GM20000 (cell line): Measurements from ENCODE around the gene ZNF837.
A peak's percentile ranks its signal among the peaks of the same experiment; 100 is the strongest.

Source experiments
- DNase-seq: peaks from one replicate; pipeline ENCODE4 v3.0.0; 2012; ENCODE audit warnings: low spot score
- CTCF ChIP-seq: IDR thresholded peaks from 2 replicates; pipeline ENCODE4 v1.5.1; 2012; ENCODE audit warnings: mild to moderate bottlenecking, control low read depth; ENCODE audit errors: extremely low read depth, missing control alignments

ZNF837 gene

DNA sequence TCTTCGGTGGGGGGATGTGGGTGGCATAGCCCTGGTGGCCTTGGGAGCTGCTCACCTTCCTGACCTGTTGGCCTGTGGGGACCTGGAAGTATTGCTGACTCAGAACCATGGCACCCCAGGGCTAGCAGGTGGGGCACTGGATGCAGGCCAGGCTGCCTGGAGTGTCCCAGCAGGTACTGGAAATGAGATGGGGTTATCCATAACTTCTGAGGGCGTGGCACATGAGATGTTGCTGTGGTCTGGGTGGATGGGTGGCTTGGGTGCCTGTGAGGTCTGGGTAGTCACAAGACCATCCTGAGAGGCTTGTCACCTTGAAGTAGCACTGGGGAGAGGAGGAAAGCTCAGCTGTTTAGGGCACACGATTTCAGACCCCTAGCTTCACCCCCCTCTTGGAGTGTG, 14.0 kb upstream of the ZNF837 start:
- peak; percentile 16 for DNase-seq
- no peak for TF ChIP-seq CTCF

GRCh38 chr19:58393725-58394033, 12.8 kb upstream of the ZNF837 start:
- no peak for TF ChIP-seq CTCF
- no peak for DNase-seq

DNA sequence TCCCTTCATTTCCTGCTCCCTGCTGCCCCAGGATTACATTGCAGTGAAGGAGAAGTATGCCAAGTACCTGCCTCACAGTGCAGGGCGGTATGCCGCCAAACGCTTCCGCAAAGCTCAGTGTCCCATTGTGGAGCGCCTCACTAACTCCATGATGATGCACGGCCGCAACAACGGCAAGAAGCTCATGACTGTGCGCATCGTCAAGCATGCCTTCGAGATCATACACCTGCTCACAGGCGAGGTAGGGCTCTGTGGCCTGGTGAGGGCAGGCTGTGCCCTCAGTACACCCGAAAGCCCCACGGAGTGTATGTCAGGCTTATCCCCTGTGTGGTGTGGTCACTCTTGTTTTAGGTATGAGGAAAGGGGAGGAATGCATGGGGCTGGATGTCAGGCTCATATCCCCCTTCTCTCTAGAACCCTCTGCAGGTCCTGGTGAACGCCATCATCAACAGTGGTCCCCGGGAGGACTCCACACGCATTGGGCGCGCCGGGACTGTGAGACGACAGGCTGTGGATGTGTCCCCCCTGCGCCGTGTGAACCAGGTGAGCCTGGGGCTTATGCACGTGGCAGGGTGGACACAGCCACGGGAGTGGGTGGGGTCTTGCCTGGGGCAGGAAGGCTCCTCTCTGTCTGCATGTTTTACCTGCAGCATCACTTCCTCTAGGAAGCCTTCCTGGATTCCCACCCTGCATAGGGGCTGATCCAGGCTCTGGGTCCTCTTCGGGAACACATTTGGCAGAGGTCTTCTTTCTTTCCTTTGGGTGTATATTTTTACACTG, 12.3 kb upstream of the ZNF837 start:
- TF ChIP-seq CTCF: no peak
- no peak for DNase-seq

GRCh38 chr19:58388175-58388526, 7.3 kb upstream of the ZNF837 start:
- no peak for TF ChIP-seq CTCF
- no peak for DNase-seq

GRCh38 chr19:58387338-58388174, 6.7 kb upstream of the ZNF837 start:
- no peak for TF ChIP-seq CTCF
- DNase-seq: no peak

DNA sequence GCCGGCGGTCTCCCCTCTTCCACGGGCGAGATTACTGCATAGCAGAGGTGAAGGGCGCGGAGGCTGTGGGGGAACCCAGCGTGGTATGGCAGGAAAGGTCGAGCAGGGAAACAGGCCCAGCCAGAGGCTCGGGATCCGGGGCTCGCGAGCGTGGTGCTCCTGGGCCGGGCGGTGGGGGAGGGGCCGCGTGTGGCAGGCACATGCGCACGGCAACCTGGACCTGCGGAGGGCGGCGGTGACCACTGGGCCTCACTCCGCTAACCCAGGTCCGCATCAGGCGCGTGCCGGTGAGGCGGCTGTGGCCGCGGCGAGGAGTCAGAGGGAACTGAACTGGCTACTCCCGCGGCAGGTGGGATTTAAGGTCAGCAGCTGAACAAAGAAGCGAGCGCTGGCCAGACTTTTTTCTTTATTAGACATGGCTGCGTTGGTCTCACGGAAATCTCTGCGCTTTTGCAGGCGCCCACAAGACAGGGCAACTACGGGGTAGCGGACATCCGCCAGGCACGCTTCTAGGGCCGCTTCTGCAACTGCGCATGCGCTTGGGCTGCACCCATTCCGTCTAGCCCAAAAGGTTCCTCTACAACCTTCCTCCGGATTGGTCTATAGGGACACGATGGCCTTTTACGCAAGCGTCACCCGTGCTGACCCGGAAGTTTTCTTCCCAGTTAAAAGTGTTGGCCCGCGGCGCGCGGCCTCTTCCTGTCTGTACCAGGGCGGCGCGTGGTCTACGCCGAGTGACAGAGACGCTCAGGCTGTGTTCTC, 5.9 kb upstream of the ZNF837 start, which contains the start of gene RPS5:
RPS5 (plus strand) TSS at position 694 of the 762 bp plus-strand sequence. CDS start 869 bp downstream, outside the sequence.
- DNase-seq: peak; percentile 99
- no peak for TF ChIP-seq CTCF
